NCI-H2029 (cell line): ENCODE measurements around the gene PAAF1.
A peak's percentile ranks its signal among the peaks of the same experiment; 100 is the strongest.
"Not testable (repeated sequence)": the region's sequence is repeated elsewhere in the genome, so short reads cannot be mapped to it uniquely, and the experiment has no call there.

Experiments
- DNase-seq: peaks from one replicate; lab custom pipeline; 2025; lab: John Stamatoyannopoulos, UW

Gene PAAF1

DNA sequence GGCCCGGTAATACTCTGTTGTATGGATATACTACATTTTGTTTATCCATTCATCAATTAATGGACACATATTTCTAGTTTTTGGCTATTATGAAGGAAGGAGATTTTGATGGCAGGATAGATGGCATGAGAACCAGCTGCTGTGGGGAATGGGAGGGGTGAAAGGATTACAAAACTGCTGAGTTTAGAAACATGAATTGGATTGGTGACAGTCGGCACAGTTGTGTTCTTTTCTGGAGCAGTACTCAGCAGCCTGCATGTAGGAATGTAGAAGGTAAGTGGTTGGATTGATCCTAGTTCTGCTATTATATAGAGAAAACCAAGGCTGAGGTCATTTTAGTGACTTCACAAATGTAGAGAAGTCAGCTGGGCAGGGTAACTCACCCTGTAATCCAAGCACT lies 7.1 kb downstream of the PAAF1 start:
- no peak for DNase-seq

DNA sequence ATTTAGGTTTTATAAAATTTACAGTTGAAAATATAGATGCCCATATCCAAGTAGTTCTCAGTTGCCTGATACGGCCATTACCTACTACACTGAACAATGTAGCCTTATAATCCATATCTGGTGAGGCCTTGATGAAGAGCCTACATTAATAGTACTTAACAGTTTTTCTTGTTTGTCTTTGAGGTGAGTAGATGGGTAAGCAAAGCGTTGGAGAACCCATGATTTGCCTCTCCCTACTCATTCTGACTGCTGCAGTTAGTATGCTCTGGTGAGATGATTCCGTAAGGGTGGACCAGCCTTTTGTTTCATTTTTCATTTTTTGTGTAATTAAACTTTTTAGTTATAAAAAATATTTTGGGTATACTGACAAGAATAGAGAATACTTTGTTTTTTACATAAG lies 11.4 kb downstream of the PAAF1 start:
- DNase-seq = no peak

GRCh38 chr11:73889019-73889418 lies 12.2 kb downstream of the PAAF1 start:
- DNase-seq = no peak

- no peak for DNase-seq
Observed at GRCh38 chr11:73889536-73889935, 12.7 kb downstream of the PAAF1 start.

DNA sequence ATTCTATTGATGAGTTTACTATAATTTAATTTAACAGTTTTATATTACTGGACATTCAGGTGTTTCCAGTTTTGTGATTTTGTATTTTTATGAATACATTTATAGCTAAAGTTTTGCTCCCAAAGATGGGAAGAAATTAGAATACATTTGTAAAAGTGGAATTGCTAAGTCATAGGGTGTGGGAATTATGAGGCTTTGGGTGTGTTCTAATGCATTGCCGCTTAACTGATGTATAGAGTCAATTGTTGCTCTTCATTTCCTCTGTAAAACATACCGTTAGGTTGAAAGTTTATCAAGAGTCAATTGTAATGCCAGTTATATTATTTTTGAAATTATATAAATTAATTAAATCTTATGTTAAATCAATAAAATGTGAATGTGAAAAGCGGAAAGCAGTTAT lies 16.2 kb downstream of the PAAF1 start:
- DNase-seq = no peak

DNA sequence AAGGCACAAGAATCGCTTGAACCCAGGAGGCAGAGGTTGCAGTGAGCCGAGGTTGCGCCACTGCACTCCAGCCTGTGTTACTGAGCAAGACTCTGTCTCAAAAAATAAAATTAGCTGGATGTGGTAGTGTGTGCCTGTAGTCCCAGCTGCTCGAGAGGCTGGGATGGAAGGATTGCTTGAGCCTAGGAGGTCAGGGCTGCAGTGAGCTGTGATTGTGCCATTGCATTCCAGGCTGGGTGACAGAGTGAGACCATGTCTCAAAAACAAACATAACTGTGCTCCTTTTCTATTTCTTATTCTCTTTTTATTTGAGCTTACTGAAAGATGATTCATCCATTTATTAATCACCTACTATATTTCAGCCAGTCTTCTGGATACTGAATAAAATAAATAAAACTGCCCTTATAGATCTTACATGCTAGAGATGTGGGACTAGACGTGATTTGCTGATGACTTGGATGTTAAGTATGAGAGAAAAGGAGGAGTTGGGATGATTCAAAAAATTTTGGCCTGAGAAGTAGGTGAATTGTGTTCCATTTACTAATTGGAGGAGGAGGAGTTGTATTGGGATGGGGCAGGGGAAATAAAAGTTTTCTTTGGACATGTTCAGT lies 18.0 kb downstream of the PAAF1 start:
- DNase-seq = no peak

GRCh38 chr11:73902303-73902702 lies 25.5 kb downstream of the PAAF1 start:
- DNase-seq = no peak

DNA sequence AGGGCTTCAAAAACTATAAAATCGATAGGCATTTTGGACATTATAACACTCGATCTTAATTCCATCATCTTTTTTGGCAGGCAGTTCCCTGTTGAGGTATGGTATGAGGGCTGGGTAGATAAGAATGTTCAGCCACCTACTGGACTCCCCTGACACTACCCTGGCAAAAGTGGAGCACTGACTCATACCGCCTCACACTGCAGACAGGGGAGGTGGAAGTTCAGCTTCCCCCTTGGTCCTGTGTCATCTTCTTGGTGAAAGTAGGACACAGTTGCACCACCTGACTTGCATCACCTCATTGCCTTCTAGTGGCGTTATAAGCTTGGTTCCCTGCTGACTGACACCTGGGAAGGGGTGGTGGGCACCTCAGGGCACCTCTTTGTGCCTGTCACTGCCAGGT lies 30.4 kb downstream of the PAAF1 start:
- DNase-seq = no peak

- no peak for DNase-seq
Observed at GRCh38 chr11:73912026-73912425, 35.2 kb downstream of the PAAF1 start.

- DNase-seq = no peak
Observed at GRCh38 chr11:73913472-73913871, 36.7 kb downstream of the PAAF1 start.

DNA sequence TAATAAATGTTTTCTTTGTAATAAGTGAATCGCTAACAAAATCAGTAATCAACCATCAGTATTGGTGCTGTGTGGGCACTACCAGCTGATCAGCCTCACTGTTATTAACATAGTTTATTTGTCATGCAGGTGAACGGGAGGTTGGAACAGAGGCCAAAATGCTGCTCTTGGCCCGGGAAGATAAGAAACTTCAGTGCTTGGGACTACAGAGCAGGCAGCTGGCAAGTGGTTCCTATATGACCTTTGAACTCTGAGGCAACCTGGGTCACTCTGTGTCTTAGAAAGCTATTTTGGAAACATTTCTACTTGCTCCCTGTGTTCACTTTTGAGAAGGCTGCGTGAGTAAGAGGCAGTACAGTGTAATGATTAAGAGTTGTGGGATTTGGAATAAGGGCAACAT lies 37.5 kb downstream of the PAAF1 start:
- no peak for DNase-seq

DNA sequence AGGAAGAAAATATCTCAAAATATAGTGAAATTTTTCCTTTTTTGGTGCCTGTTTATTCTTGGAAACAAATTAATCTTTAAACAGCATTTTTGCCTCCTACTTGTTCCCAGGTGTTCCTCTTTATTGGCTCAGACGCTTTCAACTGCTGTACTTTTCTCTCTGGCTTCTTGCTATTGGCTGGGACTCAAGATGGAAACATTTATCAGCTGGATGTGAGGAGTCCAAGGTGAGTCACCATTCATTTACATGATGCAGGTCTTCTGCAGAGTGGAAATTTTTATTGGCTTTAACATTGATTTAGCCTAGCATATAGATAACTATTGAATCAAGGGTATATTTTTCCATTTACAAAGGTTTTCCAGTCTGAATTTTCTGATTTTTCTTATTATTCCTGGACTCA lies 39.6 kb downstream of the PAAF1 start:
- DNase-seq = no peak

GRCh38 chr11:73921180-73921579 lies 44.4 kb downstream of the PAAF1 start:
- no peak for DNase-seq

- no peak for DNase-seq
Observed at GRCh38 chr11:73929388-73929787, 52.6 kb downstream of the PAAF1 start.

DNA sequence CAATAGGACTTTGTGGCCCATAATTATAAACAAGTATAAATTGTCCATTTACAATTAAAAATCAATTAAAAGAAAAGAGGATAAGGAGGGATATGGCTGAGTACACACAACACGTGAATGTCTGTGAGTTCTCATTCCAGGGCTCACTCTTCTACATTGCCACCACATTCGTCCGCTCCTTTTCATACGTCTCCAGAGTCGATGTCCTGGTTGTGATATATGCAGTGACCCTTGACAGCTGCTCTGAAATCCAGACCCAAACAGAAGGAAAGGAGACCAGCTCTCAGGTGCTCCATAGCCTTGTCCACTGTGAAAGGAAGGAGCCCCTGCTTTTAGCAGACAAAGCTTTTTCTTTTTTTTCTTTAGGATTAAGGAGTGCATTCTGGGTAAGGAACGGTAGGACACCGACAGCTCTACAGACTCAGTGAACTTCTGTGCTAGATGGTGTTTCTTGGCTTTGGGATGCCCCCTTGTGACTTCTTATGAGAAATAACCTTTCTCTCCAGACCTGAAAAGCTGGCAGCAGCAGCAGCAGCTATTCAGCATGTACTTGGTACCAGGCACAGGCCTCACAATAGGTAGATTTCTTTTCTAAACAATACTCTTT lies 54.3 kb downstream of the PAAF1 start:
- peak; percentile 25 for DNase-seq

DNA sequence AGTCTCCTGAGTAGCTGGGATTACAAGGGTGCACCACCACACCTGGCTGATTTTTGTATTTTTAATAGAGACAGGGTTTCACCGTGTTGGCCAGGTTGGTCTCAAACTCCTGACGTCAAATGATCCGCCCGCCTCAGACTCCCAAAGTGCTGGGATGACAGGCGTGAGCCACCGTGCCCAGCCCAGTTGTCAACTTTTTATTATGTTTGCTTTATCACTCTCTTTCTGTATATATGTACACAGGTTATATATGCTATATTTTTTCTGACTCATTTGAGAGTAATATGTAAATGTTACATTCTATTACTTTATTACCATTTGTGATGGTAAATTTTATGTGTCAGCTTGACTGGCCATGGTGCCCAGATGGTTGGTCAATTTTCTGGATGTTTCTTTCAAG lies 55.2 kb downstream of the PAAF1 start:
- no peak for DNase-seq

- DNase-seq = no peak
Observed at GRCh38 chr11:73932781-73933180, 56.0 kb downstream of the PAAF1 start.

GRCh38 chr11:73936047-73936446 lies 59.2 kb downstream of the PAAF1 start:
- not testable (repeated sequence) for DNase-seq

DNA sequence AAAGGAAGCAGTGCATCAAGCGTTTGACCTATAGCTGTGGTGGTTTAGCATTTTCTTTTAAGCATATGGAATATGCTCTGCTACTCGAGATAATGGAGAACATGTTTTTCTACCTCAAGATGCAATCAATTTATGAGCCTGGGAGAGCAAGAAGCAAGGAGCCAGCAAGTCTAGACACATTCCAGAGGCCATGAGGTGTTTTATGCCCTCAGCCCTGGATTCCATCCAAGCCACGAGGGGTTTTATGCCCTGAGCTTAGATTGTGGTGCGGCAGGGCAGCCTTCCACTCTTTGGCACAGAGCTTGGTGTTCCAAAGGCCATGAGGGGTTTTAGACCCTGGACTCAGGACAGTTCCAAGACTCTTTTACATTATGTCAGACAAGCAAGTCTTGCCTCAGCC lies 62.3 kb downstream of the PAAF1 start:
- no peak for DNase-seq

DNA sequence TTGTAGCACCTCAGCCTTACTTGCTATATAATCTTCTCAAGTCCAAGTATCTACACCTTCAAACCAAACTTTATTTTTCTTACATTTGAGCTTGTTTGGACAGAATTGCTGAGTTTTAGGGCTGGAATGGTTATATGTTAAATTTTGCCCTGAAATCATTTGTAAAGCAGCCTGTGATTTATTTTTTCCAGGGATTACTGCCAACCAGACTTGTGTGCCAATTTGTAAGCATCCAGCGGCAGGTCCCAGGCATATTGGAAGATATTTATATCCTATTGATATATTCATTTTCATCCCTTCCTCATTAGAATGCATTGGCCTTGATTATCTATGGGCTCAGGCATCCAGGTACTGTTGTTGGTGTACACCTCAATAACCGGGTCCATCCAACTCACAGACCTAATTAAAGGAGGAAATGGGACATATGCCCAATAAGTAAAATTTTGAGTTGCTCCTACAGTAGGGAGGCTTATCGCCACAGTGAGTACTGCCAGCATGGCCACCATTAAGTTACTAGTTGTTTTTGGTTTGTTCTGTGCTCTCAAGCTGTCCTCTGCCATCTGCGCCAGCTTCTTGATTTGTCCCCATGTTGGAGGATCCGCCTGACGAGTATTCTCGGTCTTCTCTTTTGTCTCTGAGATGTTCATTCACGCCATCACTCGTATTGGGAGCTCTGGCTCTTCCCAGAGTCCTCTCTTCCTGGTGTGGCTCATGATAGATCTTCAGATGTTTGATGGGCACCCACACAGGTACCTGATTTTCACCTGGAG lies 64.2 kb downstream of the PAAF1 start:
- no peak for DNase-seq

- no peak for DNase-seq
Observed at GRCh38 chr11:73942010-73942409, 65.2 kb downstream of the PAAF1 start.

- DNase-seq = no peak
Observed at GRCh38 chr11:73944085-73944484, 67.3 kb downstream of the PAAF1 start.

DNA sequence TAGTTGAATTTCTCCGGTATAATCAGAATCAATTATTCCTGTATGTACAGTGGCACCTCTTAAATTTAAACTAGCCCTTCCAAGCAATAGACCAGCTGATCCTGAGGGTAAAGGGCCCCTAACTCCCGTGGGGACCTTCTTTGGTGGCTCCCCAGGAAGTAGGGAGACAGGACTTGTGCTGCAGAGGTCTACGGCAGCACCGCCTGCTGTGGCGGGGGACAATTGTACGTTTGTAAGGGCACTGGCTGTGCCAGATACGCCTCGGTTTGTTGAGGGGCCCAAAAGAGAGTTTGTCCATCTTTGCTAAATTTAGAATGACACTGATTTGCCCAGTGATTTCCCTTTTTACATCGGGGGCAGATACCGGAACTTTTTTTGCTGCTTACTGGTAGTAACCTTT lies 68.1 kb downstream of the PAAF1 start:
- DNase-seq = no peak

- DNase-seq = no peak
Observed at GRCh38 chr11:73945396-73945795, 68.6 kb downstream of the PAAF1 start.
